ENCODE measurements around the gene C1orf122.

Gene C1orf122

DNA sequence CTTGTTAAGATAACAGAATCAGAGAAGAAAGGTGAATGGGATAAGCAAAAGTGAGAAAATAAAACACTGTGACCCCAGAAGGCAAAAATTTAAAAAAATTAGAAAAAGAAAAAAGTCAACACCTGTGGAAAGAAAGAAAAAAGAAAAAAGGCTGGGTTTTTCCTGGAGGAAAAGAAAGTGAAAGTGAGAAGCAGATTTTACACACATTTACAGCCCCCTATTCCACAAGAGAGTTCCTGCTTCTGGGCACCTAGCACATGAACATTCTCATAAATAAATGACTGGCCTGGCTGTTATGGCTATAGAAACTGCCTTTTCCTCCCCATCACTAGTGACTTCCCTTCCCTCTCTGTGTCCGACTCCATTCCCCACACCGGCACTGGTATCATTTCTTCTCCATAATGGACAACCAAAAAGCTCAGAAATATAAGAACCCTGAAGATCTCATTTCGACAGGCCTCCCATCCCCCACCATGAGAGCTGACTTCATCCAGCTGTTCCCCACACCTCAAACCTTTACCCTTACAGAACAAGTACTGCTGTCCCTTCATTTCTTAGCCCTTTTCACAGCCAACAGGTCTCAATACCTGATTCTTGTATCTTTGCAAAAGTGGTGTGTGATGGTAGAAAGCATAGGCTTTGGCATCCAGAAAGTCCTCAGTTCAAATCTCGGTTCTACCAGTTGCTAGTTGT lies 39.2 kb downstream of the C1orf122 start:
- no peak for DNase-seq

DNA sequence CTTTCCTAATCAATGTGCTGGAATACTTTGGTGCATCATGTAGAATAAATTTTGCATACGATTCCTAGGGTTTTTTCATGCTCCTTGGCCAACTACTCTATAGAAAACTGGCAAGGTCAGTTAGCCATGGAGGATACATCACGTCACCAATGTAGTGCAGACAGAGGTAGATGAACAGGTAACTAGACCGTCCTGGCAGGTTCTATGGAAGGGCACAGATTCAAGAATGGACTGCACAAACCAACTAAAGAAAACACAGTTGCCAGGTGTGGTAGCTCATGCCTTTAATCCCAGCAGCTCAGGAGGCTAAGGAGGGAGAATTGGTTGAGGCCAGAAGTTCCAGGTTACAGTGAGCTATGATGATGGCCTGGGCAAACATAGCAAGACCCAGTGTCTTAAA lies 41.9 kb downstream of the C1orf122 start:
- no peak for DNase-seq

GRCh38 chr1:37850352-37850955 lies 42.9 kb downstream of the C1orf122 start:
- no peak for DNase-seq

GRCh38 chr1:37851262-37851661 lies 43.7 kb downstream of the C1orf122 start:
- no peak for DNase-seq

GRCh38 chr1:37851782-37852210 lies 44.2 kb downstream of the C1orf122 start:
- peak; percentile 17 for DNase-seq

DNA sequence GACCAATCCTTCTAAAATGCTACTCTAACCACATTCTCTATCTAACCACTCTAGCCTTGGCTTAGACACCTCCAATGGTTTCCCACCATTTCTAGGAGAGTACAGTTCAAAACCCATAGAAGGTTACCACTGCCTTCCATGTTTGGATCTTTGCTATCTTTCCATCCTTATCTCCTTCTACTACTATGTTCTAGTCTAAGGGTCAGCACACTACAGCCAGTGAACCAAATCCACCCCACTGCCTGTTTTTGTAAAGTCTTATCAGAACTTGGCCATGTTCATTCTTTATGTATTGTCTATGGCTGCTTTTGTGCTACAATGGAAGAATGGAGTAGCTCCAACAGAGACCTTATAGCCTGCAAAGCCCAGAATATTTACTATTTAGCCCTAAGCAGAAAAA lies 45.6 kb downstream of the C1orf122 start:
- no peak for DNase-seq

DNA sequence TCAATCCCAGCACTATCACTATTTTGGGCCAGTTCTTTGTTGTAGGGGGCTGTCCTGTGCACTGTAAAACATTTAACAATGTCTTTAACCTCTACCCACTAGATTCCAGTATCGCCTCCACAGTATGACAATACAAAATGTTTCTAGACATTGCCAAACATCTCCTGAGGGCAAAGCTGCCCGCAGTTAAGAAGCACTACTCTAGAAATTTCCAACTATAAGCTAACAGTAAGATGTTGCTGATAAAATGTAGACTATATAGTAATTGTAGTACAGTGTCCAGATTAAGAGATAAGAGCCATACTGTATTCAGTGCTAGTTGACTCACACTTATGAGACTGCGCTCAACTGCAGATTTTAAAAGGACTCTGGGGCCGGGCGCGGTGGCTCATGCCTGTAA lies 46.8 kb downstream of the C1orf122 start:
- no peak for DNase-seq
